ENCODE results near the gene SLC22A2. TPM values are rescaled to one million over a fixed set of nuclear protein-coding genes. Genes with fewer than 3 reads are reported as not detected.

Gene SLC22A2
- polyA plus RNA-seq, 1 donor (not counting 4 experiments of a cell fraction or from before 2014, with no cell fraction given): not detected

DNA sequence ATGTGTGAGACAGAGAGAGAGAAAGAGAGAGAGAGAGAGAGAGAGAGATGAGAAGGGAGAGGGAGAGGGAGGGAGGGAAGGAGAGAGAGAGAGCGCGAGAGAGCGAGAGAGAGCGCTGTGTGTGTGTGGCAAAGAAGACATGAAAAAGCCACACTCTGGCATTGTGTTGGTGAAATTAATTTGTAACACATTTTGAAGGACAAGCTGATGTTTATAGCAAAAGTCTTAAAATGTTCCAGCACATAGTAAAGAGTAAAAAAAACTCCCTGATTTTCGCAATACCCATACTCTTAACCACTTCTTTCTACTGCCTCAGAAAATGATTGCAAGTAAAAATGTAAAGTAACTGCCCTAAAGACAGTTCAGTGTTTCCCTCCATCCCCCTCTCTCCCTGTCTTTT is 80.3 kb downstream of the SLC22A2 start:
- Histone ChIP-seq H3K27me3 (ENCODE audit: control insufficient read depth, extremely low read depth, insufficient read depth, low read length) (no peaks in the 10 kb centered on the region), H3K27ac (ENCODE audit: control insufficient read depth, insufficient read depth, low read length) (no peak overlapping the region), H3K4me1 (ENCODE audit: control insufficient read depth, extremely low read depth, insufficient read depth, low read length) (no peaks in the 10 kb centered on the region), H3K79me2 (ENCODE audit: control insufficient read depth, insufficient read depth, low read length) (no peaks in the 10 kb centered on the region), H2AFZ (ENCODE audit: control insufficient read depth, low read length) (no peak overlapping the region), H3K36me3 (ENCODE audit: control insufficient read depth in 2 of 2, extremely low read depth in 1 of 2, insufficient read depth in 2 of 2, low read length in 2 of 2) (no peaks in the 10 kb centered on the region), H3K4me2 (ENCODE audit: control insufficient read depth, extremely low read depth, insufficient read depth, low read depth, low read length) (no peak overlapping the region), H3K9me3 (ENCODE audit: control insufficient read depth, low read depth, low read length) (no peaks in the 10 kb centered on the region), H3K4me3 (ENCODE audit: control insufficient read depth in 2 of 3, extremely low read depth in 1 of 3, insufficient read depth in 2 of 3, low read depth in 1 of 3, low read length in 3 of 3) (no peak overlapping the region), H3K9me1 (ENCODE audit: control insufficient read depth, extremely low read depth, insufficient read depth, low read length) (no peaks in the 10 kb centered on the region), H3K9ac (ENCODE audit: control insufficient read depth, extremely low read depth, insufficient read depth, low read length) (no peak overlapping the region), H4K20me1 (ENCODE audit: control insufficient read depth, extremely low read depth, insufficient read depth, low read length) (no peaks in the 10 kb centered on the region)
- dilution Hi-C loops (cut with MboI; ENCODE audit: extremely low pct_ligation_motif_present, low sequenced_read_pairs): no loop called here
- FAIRE-seq: no peak
- no peak for TF ChIP-seq EZH2 (IDR thresholded peaks at IDR 0.05; ENCODE audit: low read length)
- TF ChIP-seq, protein P1, sequence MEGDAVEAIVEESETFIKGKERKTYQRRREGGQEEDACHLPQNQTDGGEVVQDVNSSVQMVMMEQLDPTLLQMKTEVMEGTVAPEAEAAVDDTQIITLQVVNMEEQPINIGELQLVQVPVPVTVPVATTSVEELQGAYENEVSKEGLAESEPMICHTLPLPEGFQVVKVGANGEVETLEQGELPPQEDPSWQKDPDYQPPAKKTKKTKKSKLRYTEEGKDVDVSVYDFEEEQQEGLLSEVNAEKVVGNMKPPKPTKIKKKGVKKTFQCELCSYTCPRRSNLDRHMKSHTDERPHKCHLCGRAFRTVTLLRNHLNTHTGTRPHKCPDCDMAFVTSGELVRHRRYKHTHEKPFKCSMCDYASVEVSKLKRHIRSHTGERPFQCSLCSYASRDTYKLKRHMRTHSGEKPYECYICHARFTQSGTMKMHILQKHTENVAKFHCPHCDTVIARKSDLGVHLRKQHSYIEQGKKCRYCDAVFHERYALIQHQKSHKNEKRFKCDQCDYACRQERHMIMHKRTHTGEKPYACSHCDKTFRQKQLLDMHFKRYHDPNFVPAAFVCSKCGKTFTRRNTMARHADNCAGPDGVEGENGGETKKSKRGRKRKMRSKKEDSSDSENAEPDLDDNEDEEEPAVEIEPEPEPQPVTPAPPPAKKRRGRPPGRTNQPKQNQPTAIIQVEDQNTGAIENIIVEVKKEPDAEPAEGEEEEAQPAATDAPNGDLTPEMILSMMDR (optimal IDR thresholded peaks at IDR 0.05 in 1 of 3, IDR thresholded peaks at IDR 0.05 in 1 of 3, conservative IDR thresholded peaks at IDR 0.05 in 1 of 3; ENCODE audit: extremely low read depth in 1 of 3, insufficient read depth in 2 of 3, low read length in 3 of 3): no peak
- no peak for DNase-seq (ENCODE audit: low read depth, low spot score)

DNA sequence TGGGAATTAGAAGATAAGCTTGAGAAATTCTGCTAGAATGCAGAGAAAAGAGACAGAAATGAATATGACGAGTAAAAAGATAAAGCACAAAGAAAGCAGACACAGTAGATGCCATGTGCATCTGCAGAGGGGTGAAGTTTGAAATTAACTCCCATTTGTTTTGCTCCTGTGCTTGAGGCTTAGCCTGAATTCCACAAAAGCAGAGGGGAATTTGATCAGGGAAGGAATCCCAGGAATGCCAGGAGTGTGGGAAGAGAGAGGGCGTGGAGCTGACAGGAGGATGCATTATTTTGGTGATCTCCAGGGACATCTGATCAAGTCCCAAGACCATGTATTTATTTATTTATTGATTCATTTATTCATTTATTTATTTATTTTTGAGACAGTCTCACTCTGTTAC is 81.4 kb downstream of the SLC22A2 start:
- DNase-seq (ENCODE audit: low read depth, low spot score): no peak
- no peak overlapping the region for H2AFZ ChIP-seq (ENCODE audit: control insufficient read depth, low read length)
- TF ChIP-seq, protein P1 (optimal IDR thresholded peaks at IDR 0.05 in 1 of 3, IDR thresholded peaks at IDR 0.05 in 1 of 3, conservative IDR thresholded peaks at IDR 0.05 in 1 of 3; ENCODE audit: extremely low read depth in 1 of 3, insufficient read depth in 2 of 3, low read length in 3 of 3): no peak
- TF ChIP-seq EZH2 (IDR thresholded peaks at IDR 0.05; ENCODE audit: low read length): no peak
- no peaks in the 10 kb centered on the region for H4K20me1 ChIP-seq (ENCODE audit: control insufficient read depth, extremely low read depth, insufficient read depth, low read length)
- no peaks in the 10 kb centered on the region for H3K9me1 ChIP-seq (ENCODE audit: control insufficient read depth, extremely low read depth, insufficient read depth, low read length)
- H3K27ac ChIP-seq (ENCODE audit: control insufficient read depth, insufficient read depth, low read length): no peak overlapping the region
- dilution Hi-C loops (cut with MboI; ENCODE audit: extremely low pct_ligation_motif_present, low sequenced_read_pairs): no loop called here
- no peaks in the 10 kb centered on the region for H3K4me1 ChIP-seq (ENCODE audit: control insufficient read depth, extremely low read depth, insufficient read depth, low read length)
- no peak overlapping the region for H3K4me2 ChIP-seq (ENCODE audit: control insufficient read depth, extremely low read depth, insufficient read depth, low read depth, low read length)
- no peaks in the 10 kb centered on the region for H3K9me3 ChIP-seq (ENCODE audit: control insufficient read depth, low read depth, low read length)
- H3K4me3 ChIP-seq (ENCODE audit: control insufficient read depth in 2 of 3, extremely low read depth in 1 of 3, insufficient read depth in 2 of 3, low read depth in 1 of 3, low read length in 3 of 3): no peak overlapping the region
- no peak overlapping the region for H3K9ac ChIP-seq (ENCODE audit: control insufficient read depth, extremely low read depth, insufficient read depth, low read length)
- no peaks in the 10 kb centered on the region for H3K27me3 ChIP-seq (ENCODE audit: control insufficient read depth, extremely low read depth, insufficient read depth, low read length)
- H3K36me3 ChIP-seq (ENCODE audit: control insufficient read depth in 2 of 2, extremely low read depth in 1 of 2, insufficient read depth in 2 of 2, low read length in 2 of 2): no peaks in the 10 kb centered on the region
- FAIRE-seq: no peak
- H3K79me2 ChIP-seq (ENCODE audit: control insufficient read depth, insufficient read depth, low read length): no peaks in the 10 kb centered on the region

All from keratinocyte (primary cell).